HuH-7.5 (cell line): ENCODE data around the gene NPIPB4.
A peak's percentile ranks its signal among the peaks of the same experiment; 100 is the strongest.
"Not testable (repeated sequence)": the region's sequence is repeated elsewhere in the genome, so short reads cannot be mapped to it uniquely, and the experiment has no call there.

Source experiments
- DNase-seq: peaks from one replicate; pipeline ENCODE4 v3.0.0; 2011; ENCODE audit warnings: low spot score

Gene NPIPB4

DNA sequence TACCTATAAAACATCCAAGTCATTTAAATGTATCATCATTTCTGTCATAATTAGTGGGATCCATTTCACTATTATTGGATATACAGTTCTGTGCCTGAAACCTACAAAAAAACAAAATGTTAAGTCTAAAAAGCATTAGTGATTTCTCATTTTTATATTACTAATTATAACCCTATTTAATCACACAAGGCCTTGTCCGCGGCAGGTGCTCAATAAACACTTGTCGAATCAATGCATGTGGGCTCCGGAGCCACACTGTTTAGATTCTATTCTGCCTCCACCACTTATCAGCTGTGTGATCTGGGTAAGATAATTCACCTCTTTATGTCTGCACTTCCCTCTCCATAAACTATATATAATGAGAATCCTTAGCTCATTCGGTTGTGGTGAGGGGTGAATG, at the start of gene NPIPB4:
Gene NPIPB4, minus strand, starts transcription at position 101 of the 400 bp plus-strand sequence. CDS start 378 bp downstream, outside the sequence.
- DNase-seq, result not testable (repeated sequence)

DNA sequence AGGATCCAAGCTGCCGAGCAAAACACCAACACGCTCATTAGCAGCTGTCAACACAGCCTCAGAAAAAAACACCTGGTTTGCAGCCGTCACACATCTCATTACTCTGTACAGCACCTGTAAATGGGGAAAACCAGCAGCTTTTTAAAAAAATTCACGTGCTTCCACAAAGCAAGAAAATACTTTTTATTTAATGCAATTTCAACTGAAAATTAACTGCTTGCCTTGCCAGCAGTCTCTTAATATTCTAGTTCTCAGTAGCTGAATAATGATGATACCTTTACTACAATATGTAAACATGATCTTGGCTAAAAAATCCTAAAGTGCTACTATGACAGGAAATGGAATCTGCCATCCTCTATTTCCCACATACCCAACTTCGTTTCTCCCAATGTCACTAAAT, 41.4 kb upstream of the NPIPB4 start:
- not testable (repeated sequence) for DNase-seq

DNA sequence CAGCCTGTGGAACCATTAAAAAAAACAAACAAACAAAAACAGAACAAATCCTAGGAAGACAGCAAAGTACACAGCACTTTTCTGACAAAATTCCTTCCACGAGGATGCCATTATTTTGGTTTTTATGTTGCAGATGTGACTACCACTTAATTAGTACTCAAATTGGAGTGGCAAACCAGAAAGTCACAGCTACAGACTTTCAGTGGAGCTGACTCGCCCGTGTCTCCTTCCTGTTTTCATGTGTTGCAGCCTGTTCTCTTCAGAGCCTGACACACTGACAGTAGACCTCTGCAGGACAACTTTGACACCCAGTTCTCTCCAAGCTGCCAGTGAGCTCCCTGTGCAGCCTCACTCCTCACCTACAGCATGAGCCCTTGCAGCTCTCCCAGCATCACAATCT, 24.4 kb upstream of the NPIPB4 start:
- DNase-seq, result not testable (repeated sequence)

DNA sequence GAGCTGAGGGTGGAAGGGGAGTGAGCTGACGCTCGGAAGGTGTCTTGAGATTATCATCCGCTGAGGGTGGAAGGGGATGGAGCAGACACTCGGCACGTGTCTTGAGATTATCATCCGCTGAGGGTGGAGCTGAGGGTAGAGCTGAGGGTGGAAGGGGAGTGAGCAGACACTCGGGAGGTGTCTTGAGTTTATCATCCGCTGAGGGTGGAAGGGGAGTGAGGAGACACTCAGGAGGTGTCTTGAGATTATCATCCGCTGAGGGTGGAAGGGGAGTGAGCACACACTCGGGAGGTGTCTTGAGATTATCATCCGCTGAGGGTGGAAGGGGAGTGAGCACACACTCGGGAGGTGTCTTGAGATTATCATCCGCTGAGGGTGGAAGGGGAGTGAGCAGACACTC, 20.4 kb downstream of the NPIPB4 start:
- not testable (repeated sequence) for DNase-seq

DNA sequence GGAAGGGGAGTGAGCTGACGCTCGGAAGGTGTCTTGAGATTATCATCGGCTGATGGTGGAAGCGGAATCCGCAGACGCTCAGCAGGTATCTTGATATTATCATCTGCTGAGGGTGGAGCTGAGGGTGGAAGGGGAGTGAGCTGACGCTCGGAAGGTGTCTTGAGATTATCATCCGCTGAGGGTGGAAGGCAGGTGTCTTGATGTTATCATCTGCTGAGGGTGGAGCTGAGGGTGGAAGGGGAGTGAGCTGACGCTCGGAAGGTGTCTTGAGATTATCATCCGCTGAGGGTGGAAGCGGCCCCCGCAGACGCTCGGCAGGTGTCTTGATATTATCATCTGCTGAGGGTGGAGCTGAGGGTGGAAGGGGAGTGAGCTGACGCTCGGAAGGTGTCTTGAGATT, 21.2 kb downstream of the NPIPB4 start:
- DNase-seq, result not testable (repeated sequence)

DNA sequence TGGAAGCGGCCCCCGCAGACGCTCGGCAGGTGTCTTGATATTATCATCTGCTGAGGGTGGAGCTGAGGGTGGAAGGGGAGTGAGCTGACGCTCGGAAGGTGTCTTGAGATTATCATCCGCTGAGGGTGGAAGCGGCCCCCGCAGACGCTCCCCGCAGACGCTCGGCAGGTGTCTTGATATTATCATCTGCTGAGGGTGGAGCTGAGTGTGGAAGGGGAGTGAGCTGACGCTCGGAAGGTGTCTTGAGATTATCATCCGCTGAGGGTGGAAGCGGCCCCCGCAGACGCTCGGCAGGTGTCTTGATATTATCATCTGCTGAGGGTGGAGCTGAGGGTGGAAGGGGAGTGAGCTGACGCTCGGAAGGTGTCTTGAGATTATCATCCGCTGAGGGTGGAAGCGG, 21.8 kb downstream of the NPIPB4 start:
- not testable (repeated sequence) for DNase-seq

DNA sequence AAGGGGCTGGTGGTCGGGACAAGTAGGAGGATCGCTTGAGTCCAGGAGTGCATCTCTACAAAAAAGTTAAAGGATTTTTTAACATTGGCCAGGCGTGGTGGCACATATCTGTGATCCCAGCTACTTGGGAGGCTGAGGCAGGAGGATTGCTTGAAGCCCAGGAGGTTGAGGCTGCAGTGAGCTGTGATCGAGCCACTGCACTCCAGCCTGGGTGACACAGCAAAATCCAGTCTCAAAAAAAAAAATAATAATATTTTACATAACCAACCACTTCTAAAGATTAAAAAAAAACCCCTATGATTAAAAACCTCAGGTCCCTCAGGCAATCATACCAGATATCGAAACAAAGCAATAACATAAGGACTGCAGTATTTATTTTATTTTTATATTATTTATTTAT, 23.3 kb downstream of the NPIPB4 start:
- not testable (repeated sequence) for DNase-seq

DNA sequence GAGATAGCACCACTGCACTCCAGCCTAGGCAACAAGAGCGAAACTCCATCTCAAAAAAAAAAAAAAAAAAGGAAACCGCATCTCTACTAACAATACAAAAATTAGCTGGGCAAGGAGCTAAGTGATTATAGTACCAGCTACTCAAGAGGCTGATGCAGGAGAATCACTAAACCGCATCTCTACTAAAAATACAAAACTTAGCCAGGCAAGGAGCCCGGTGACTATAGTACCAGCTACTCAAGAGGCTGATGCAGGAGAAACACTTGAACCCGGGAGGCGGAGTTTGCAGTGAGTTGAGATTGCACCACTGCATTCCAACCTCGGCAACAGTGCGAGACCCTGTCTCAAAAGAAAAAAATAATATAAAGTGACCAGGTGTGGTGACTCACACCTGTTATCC, 27.6 kb downstream of the NPIPB4 start:
- not testable (repeated sequence) for DNase-seq

DNA sequence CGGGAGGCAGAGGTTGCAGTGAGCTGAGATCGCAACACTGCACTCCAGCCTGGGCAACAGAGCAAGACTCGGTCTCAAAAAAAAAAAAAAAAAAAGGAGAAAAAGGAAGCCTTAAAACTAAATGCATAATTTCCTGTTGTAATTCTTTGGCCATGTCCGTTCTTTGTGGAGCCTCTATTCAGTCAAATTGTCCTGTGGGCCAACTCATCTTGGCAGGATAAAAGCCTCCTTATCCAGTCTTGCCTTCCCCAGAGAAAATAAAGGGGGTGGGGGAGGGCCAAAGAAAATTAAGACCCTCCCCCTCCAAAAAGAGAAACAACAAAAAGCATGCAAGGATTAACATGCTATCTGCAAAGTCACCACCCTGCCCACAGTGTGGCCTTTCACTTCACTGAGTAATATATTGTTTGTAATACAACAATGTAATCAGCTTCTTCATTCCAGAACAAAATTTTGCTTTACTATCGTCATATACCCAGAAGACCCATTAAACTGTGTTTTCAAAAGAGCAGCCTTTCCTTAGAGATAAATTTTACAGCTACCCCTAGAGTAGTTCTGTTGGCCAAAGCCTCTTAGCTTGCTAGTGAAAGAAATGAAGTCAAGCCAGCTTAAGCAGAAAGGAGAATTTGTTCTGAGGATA, 31.4 kb downstream of the NPIPB4 start:
- not testable (repeated sequence) for DNase-seq

DNA sequence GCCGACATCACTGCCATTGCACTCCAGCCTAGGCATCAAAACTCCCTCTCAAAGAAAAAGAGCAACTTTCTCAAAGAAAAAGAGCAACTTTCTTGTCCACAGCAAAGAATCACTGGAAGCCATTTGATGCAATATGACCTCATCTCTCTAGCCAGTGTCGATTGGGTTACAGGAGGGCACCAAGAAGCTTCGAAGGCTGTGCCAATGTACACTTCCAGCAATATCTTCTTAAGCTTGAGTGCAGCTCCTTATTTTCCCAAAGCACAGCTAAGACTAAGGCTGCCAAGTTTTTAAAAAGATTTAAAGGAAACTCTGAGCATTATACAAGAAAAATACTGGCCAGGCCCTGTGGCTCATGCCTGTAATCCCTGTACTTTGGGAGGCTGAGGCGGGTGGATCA, 32.0 kb downstream of the NPIPB4 start:
- not testable (repeated sequence) for DNase-seq

DNA sequence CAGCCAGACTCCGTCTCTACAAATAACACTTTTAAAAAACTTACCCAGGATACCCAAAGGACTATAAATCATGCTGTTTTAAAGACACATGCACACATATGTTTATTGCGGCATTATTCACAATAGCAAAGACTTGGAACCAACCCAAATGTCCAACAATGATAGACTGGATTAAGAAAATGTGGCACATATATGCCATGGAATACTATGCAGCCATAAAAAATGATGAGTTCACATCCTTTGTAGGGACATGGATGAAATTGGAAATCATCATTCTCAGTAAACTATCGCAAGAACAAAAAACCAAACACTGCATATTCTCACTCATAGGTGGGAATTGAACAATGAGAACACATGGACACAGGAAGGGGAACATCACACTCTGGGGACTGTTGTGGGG, 34.3 kb downstream of the NPIPB4 start:
- DNase-seq, result not testable (repeated sequence)

DNA sequence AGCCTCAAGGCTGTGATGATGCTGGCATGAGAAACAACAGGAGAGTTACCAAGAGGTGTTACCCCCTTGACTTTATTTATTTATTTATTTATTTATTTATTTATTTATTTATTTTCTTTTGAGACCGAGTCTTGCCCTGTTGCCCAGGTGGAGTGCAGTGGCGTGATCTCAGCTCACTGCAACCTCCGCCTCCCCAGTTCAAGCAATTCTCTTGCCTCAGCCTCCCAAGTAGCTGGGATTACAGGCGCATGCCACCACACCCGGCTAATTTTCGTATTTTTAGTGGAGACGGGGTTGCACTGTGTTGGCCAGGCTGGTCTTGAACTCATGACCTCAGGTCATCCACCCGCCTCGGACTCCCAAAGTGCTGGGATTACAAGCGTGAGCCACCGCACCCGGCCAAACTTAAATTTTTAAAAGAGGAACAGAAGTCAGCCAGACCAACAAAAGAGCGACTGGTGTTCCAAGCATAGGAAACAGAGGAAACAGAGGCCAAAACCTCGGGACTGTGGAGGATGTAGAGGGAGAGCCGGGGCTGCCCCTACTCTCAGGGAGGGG, 36.6 kb downstream of the NPIPB4 start:
- DNase-seq, result not testable (repeated sequence)

DNA sequence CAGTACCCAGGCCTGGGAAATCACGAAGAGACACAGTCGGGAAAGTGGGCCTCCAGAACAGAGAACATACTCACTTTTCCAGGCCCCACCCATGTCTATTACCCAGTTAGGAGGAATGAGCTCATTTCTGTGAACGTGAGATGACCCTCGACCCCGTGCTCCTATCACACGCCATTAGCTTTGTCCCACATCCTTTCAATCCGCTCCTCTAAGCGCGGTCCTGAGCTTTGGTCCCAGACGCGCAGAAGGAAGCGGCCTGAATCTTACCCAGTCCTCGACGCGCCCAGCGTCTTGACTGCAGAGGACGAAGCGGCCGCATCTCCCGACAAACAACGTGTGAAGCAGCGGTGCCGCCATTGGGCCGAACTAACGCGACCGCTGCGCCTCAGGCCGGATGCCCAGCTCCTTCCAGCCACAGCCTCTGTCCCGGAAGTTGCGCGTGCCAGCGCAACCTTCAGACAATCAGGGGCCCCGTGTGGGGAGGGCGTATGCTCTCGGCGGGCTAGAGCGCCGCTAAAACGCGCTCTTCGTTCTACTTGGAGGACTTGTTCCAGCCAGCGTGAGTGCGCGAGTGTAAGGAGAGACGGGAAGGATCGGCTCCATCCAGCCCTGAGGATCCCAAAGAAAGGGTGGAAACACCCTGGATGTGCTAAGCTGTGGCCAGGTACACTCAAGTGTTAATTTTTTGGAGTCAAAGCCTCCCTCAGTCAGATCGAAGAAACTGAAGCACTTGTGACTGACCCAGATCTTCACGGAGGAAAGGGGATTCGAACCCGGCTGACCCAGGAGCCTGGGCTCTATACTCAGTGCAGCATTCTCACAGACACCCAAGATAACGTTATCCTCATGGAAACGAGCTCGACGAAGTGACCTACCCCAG, 37.3 kb downstream of the NPIPB4 start:
- DNase-seq, result peak; percentile 11

DNA sequence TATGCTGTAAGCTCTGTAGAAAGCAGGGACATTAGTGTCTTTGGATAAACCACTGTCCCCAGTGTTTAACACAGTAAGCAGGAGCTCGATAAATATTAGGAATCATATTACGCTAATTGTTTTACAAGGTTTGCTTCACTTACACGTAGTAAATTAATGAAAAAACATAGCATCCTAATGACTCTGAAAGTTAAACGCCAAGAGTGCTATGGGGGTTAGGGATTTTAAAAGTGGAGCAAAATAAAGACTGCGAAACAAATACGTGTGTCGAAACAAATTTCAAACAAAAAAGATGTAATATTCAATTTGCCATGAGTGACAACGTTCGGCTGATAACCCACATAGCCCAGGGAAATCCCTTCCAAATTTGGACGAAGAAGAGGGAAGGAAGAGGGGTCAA, 37.9 kb downstream of the NPIPB4 start:
- DNase-seq, result not testable (repeated sequence)

DNA sequence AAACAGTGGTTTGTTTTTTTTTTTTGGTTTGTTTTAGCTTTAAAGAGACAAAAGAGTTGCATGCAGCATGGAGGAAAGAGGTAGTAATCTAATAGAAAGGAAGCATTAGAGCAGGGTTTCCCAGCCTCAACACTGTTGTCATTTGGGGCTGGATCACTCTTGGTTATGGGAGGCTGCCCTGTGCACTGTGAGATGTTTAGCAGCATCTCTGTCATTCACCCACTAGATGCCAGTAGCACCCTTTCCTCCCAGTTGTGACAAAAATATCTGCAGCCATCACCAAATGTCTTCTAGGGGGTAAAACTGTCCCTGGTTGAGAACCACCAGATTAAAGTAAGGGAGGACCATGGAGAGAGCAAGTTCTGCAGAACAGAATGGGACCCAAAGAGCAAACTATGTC, 40.5 kb downstream of the NPIPB4 start:
- DNase-seq, result not testable (repeated sequence)

DNA sequence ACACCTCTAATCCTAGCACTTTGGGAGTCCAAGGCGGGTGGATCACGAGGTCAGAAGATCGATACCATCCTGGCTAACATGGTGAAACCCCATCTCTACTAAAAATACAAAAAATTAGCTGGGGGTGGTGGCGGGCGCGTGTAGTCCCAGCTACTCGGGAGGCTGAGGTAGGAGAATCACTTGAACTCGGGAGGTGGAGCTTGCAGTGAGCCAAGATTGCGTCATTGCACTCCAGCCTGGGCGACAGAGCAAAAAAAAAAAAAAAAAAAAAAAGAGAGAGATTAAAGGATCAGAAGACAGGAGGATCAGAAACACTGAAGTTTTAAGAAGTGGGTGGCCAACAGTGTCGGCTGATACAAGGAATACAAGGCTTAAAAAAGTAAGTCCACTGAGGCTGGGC, 41.9 kb downstream of the NPIPB4 start:
- DNase-seq, result not testable (repeated sequence)

DNA sequence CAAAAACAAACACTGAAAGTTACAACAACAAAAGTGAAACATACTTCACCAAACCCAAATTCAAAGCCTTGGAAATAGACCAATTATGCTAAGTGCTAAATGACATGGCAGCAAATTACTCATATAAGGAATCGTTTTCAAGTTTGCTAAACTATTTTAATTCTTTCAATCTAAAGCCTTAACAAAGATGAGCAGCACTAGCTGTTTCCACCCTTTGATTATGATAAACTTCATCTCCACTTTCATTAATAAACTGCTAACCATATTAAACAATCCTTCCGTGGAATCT, 55.2 kb downstream of the NPIPB4 start:
- not testable (repeated sequence) for DNase-seq

DNA sequence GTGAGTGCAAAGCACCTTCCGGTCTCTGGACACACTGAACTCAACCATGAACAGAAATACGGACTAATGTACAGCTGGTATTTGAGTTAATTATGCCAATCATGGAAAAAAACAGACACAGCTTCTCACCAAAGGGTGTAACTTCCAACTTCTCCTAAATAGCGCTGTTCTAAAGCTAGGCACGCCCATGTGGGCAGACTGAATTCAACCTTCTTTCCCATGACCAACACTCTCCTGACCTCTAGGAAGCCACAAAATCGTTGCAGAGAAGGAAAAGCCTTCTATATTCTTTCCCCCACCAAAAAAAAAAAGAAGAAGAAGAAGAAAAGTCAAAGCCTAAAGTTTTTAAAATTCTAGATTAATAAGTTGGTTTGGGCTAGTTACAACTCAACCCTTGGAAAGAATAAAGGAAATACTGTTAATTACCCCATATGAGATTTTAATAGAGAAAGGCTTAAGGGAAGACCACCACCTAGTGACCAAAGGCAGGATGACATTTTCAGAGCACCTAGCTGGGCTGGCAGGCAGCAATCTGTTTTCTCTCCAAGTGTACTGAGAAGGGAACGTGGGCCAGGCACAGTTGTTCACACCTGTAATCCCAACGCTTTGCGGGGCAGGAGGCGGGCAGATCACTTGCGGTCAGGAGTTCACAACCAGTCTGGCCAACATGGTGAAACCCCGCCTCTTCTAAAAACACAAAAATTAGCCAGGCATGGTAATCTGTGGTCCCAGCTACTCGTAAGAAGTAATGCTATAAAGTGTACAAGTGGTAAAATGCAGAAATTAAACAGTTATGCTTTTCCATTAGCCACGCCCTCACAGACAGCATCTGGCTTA, 55.8 kb downstream of the NPIPB4 start:
- not testable (repeated sequence) for DNase-seq

DNA sequence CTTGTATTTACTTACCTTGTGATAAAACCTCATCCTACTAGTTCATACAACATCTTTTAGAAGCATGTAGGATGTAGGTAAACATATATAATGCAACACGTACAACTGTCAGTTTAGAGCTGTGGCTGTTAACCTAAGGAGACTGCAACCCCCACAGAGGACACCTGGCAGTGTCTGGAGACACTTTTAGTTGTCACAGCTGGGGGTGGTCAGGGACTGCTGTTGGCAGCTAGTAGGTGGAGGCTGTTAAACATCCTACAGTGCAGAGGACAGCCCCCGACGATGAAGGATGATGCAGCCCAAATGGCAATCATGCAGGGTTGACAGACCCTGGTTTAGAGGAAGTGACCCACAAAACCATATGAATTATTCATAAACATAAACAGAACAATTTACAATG, 59.0 kb downstream of the NPIPB4 start:
- not testable (repeated sequence) for DNase-seq

DNA sequence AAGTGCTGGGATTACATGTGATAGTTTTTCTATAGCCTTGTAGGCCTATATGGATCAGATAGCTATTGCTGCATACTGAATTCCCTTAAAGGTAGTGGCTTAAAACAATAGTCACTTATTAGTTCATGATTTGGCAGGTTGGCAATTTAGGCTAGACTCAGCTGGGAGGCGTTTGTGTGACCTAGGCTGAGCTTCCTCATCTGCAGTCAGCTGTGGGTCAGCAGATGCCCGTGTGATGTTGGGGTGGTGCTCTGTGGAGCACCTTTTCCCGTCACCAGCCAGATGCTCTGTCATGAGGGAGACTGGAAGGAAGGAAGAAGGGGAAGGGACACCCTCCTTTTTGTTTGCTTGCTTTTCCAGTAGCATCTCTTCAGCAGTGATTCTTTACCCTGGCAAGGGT, 64.2 kb downstream of the NPIPB4 start:
- not testable (repeated sequence) for DNase-seq

DNA sequence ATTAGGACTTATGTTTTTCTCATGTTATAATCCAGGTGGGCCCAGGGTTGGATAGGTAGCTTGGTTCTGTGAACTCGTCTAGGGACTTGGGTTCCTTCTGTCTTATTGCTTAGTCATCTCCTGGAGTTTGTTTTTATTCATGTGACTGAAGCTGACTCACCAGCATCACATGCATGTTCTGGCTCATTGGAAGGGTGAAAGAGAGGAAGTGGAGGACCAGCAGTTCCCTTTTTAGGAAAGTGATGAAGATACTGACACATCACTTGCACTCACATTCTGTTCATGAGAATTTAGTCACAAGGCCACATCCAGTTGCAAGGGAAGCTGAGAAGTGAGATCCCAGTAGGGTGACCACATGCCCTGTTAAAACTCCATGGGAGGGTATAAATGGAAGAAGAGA, 67.0 kb downstream of the NPIPB4 start:
- DNase-seq, result not testable (repeated sequence)
